Measurements from ENCODE around the gene MOK. TPM values are rescaled to one million over a fixed set of nuclear protein-coding genes. Genes with fewer than 3 reads are reported as not detected.
"Not testable (repeated sequence)": the region's sequence is repeated elsewhere in the genome, so short reads cannot be mapped to it uniquely, and the experiment has no call there.

The MOK gene
- total RNA-seq, 1 donor from 2014 or later, result 14.2 TPM

DNA sequence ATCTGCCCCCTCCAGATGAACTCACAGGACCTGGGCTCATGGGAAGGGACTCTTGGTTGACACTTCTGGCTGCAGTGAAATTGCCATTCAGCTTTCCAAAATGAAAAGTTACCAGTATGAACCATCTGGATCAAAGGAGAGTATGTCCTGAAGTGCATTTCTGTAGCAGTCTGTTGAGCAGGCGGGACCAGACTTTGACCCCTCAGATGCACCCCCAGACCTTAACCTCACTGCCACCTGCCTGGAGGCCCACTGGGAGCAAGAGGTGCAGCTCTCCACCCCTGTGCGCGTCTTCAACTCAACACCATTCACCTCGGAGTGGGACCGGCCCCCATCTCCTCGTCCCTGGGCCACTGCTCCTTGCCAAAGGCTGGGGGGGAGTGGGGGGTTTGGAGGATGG, 55.0 kb downstream of the MOK start:
- TF ChIP-seq, protein P1, sequence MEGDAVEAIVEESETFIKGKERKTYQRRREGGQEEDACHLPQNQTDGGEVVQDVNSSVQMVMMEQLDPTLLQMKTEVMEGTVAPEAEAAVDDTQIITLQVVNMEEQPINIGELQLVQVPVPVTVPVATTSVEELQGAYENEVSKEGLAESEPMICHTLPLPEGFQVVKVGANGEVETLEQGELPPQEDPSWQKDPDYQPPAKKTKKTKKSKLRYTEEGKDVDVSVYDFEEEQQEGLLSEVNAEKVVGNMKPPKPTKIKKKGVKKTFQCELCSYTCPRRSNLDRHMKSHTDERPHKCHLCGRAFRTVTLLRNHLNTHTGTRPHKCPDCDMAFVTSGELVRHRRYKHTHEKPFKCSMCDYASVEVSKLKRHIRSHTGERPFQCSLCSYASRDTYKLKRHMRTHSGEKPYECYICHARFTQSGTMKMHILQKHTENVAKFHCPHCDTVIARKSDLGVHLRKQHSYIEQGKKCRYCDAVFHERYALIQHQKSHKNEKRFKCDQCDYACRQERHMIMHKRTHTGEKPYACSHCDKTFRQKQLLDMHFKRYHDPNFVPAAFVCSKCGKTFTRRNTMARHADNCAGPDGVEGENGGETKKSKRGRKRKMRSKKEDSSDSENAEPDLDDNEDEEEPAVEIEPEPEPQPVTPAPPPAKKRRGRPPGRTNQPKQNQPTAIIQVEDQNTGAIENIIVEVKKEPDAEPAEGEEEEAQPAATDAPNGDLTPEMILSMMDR (IDR thresholded peaks at IDR 0.05), result no peak
- TF ChIP-seq POLR2A (IDR thresholded peaks at IDR 0.05) (no peak), POLR2AphosphoS5 (IDR thresholded peaks at IDR 0.05; ENCODE audit: insufficient read depth in 1 of 2, low read depth in 1 of 2) (no peak)
- no peaks in the 10 kb centered on the region for H3K36me3 ChIP-seq
- intact Hi-C loops (cut with DNase I), result no loop called here
- H3K4me1 ChIP-seq, result peaks cover 2% of the 10 kb centered on the region
- DNase-seq (ENCODE audit: extremely low spot score in 2 of 2), result no peak
- H3K9me3 ChIP-seq, result no peaks in the 10 kb centered on the region
- no peaks in the 10 kb centered on the region for H3K27me3 ChIP-seq
- no peak overlapping the region for H3K27ac ChIP-seq
- no peak overlapping the region for H3K4me3 ChIP-seq

DNA sequence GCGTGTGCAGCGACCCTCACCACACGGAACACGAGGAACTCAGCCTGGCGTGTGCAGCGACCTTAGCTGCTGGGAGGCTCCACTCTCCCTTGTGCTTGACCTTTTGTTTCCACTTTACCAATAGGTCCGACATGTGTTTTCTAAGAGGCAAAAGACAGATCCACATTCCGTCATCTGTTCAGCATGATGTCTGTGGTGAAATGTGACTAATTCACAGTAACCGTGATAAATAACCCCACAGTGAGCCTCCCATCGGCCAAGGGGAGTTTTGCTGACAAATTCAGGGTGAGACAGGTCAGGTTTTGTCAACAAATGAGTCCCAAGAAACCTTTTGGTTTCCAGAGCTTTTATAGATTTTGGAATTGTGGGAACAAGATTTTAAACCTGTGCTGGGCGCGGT, 55.9 kb downstream of the MOK start:
- no peak overlapping the region for H3K4me3 ChIP-seq
- no peaks in the 10 kb centered on the region for H3K9me3 ChIP-seq
- no peak overlapping the region for H3K27ac ChIP-seq
- intact Hi-C loops (cut with DNase I), result no loop called here
- TF ChIP-seq, protein P1 (IDR thresholded peaks at IDR 0.05), result no peak
- no peak for TF ChIP-seq POLR2AphosphoS5 (IDR thresholded peaks at IDR 0.05; ENCODE audit: insufficient read depth in 1 of 2, low read depth in 1 of 2)
- no peak for TF ChIP-seq POLR2A (IDR thresholded peaks at IDR 0.05)
- no peaks in the 10 kb centered on the region for H3K36me3 ChIP-seq
- DNase-seq (ENCODE audit: extremely low spot score in 2 of 2), result no peak
- H3K27me3 ChIP-seq, result no peaks in the 10 kb centered on the region
- H3K4me1 ChIP-seq, result no peaks in the 10 kb centered on the region

DNA sequence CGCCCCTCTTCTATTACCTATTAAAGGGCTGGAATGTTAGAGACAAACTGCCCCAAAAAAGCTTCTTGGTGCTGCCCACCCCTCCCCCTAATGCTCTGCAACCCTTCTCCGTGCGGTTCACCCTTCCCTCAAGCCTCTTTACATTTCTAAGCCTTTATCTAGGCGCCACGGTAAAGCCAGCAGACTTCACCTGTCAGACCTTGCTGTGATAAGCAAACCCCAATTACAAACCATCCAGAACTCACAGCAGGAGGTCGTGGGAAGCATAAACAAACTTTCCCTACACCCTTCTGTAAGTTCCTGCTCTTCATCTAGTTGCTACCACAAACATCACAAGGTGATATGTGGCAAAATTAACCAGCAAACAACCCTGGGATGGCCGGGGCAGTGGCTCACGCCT, 56.8 kb downstream of the MOK start:
- Histone ChIP-seq H3K4me3 (no peak overlapping the region), H3K36me3 (no peaks in the 10 kb centered on the region), H3K27me3 (no peaks in the 10 kb centered on the region), H3K27ac (no peak overlapping the region), H3K4me1 (no peaks in the 10 kb centered on the region), H3K9me3 (no peaks in the 10 kb centered on the region)
- no peak for TF ChIP-seq POLR2AphosphoS5 (IDR thresholded peaks at IDR 0.05; ENCODE audit: insufficient read depth in 1 of 2, low read depth in 1 of 2)
- no peak for TF ChIP-seq POLR2A (IDR thresholded peaks at IDR 0.05)
- TF ChIP-seq, protein P1 (IDR thresholded peaks at IDR 0.05), result no peak
- intact Hi-C loops (cut with DNase I), result no loop called here
- no peak for DNase-seq (ENCODE audit: extremely low spot score in 2 of 2)

DNA sequence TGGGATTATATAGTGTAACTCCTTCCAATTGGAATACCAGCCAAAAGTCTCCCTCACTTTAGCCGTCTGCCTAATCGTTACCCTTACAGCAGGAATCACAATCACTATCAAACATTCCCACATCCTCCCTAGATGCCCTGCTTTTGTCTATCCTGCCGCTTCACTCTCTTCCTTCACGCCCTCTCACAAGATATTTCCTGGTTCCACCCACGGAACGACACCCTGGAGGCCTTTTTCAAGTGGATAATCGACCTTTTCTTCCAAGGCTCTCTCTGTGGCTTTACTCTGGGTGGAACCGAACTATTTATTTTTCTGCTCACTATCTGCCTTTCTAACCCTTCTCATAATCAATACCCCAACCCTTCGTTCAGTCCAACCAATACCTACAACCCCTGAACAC, 58.9 kb downstream of the MOK start:
- Histone ChIP-seq H3K9me3 (no peaks in the 10 kb centered on the region), H3K27me3 (no peaks in the 10 kb centered on the region), H3K4me1 (no peaks in the 10 kb centered on the region), H3K27ac (no peak overlapping the region), H3K36me3 (no peaks in the 10 kb centered on the region), H3K4me3 (no peak overlapping the region)
- intact Hi-C loops (cut with DNase I), result no loop called here
- no peak for TF ChIP-seq POLR2AphosphoS5 (IDR thresholded peaks at IDR 0.05; ENCODE audit: insufficient read depth in 1 of 2, low read depth in 1 of 2)
- TF ChIP-seq POLR2A (IDR thresholded peaks at IDR 0.05), result no peak
- TF ChIP-seq, protein P1 (IDR thresholded peaks at IDR 0.05), result no peak
- no peak for DNase-seq (ENCODE audit: extremely low spot score in 2 of 2)

DNA sequence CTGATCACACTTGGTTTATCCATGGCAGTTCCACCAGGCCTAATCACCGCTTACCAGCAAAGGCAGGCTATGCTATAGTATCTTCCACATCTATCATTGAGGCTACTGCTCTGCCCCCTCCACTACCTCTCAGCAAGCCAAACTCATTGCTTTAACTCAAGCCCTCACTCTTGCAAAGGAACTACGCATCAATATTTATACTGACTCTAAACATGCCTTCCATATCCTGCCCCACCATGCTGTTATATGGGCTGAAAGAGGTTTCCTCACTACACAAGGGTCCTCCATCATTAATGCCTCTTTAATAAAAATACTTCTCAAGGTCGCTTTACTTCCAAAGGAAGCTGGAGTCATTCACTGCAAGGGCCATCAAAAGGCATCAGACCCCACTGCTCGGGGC, 61.2 kb downstream of the MOK start:
- H3K9me3 ChIP-seq; intact Hi-C loops (cut with DNase I); H3K27me3 ChIP-seq; H3K27ac ChIP-seq; H3K4me1 ChIP-seq; H3K4me3 ChIP-seq; H3K36me3 ChIP-seq; DNase-seq (ENCODE audit: extremely low spot score in 2 of 2): not testable (repeated sequence)

DNA sequence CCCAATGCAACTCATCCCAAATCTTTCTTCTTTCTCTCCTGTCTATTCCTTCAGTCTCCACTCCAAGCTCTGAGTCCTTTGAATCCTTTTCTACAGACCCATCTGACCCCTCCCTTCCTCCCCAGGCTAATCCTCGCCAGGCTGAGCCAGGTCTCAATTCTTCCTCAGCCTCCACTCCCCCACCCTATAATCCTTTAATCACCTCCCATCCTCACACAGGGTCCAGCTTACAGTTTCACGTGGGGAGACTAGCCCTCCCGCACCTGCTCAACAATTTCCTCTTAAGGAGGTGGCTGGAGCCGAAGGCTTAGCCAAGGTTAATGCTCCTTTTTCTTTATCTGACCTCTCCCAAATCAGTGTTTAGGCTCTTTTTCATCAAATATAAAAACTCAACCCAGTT, 63.8 kb downstream of the MOK start:
- Histone ChIP-seq H3K4me1 (no peaks in the 10 kb centered on the region), H3K27ac (no peak overlapping the region), H3K36me3 (no peaks in the 10 kb centered on the region), H3K9me3 (no peaks in the 10 kb centered on the region), H3K4me3 (no peak overlapping the region), H3K27me3 (no peaks in the 10 kb centered on the region)
- intact Hi-C loops (cut with DNase I), result no loop called here
- TF ChIP-seq, protein P1 (IDR thresholded peaks at IDR 0.05), result no peak
- TF ChIP-seq POLR2AphosphoS5 (IDR thresholded peaks at IDR 0.05; ENCODE audit: insufficient read depth in 1 of 2, low read depth in 1 of 2), result no peak
- no peak for TF ChIP-seq POLR2A (IDR thresholded peaks at IDR 0.05)
- DNase-seq (ENCODE audit: extremely low spot score in 2 of 2), result no peak

DNA sequence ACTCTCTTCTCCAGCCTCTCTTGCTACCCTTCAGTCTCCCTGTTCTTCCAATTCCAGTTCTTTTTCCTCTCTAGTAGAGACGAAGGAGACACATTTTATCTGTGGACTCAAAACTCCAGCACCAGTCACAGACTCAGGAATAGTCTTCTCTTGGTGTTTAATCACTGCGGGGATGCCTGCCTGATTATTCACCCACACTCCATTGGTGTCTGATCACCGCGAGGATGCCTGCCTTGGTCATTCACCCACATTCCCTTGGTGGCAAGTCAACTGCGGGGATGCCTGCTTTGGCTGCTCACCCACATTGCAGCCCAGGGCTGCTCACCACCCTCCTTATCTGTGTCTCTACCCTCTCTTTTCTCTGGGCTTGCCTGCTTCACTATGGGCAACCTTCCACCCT, 64.5 kb downstream of the MOK start:
- intact Hi-C loops (cut with DNase I); H3K27ac ChIP-seq; DNase-seq (ENCODE audit: extremely low spot score in 2 of 2); H3K4me3 ChIP-seq; H3K4me1 ChIP-seq; H3K9me3 ChIP-seq; H3K36me3 ChIP-seq; H3K27me3 ChIP-seq: not testable (repeated sequence)

All from vagina (tissue), 2 donors.